GM10847 (cell line): Measurements from ENCODE around the gene PRODH2.

Experiments
- POLR2A ChIP-seq: IDR thresholded peaks from 2 replicates; pipeline ENCODE4 v1.6.1; 2011; ENCODE audit not compliant: insufficient read length; ENCODE audit errors: extremely low read depth

PRODH2 gene

DNA sequence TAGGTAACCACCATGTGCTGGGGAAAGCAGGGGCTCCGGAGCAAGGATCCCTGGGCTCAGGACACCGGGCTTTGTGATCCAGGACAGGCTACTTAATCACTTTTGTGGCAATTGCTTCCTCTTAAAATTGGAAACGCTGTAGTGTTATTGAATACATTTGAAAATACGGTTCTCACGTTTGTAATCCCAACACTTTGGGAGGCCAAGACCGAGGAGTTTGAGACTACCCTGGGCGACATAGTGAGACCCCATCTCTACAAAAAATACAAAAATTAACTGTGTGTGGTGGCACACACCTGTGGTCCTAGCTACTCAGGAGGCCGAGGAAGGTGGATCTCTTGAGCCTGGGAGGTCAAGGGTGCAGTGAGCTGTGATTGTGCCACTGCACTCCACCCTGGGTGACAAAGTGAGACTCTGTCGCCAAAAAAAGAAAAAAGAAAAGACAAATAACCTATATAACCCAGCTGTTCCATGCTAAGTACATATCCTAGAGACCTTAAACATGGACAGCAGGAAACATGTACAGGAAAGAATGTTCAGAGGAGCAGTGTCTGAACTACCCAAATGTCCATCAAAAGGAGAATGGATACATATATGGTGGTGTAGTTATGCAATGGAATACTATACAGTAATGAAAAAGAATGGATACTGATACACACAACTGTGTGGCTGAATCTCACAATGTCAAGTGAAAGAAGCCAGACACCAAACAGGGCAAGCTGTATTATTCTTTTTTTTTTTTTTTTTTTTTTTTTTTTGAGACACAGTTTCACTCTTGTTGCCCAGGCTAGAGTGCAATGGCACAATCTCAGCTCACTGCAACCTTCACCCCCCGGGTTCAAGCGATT is 622 bp upstream of the PRODH2 start:
- no peak for TF ChIP-seq POLR2A

DNA sequence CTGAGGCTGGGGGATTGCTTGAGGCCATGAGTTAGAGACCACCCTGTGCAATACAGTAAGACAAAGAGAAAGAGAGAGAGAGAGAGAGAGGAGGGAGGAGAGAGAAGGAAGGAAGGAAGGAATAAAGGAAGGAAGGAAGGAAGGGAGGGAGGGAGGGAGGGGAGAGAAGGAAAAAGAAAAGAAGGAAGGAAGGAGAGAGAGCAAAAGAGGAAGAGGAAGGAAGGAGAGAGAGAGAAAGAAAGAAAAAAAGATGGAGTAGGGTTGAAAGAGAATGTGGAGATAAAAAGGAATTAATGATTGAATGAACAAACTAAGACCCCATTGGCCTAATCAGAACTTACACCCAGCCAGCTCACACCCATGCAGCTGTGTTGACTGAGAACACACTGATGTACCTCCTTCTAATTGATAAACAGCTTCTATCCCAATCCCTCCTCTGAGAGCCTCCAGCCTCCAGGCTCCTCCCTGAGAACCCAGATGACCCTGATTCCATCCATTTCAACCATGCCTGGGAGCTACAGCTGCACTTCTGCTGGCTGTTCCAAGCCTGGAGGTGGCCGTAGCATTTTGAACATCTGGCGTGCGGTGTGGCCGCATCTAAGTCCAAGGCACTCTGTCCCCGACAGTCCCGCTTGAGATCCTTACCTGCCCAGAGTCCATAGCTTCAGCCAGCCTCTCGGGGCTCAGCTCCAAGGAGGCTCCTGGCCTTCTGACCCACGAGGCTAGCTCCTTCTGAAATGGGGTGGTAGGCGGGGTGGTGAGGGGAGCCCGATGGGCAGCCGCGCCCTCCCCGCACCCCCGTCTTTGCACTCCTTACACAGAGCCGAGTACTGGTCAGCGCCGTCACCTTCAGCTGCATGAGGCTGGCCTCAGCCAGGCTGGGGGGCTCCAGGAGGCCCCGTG is 1.1 kb downstream of the PRODH2 start:
- no peak for TF ChIP-seq POLR2A

DNA sequence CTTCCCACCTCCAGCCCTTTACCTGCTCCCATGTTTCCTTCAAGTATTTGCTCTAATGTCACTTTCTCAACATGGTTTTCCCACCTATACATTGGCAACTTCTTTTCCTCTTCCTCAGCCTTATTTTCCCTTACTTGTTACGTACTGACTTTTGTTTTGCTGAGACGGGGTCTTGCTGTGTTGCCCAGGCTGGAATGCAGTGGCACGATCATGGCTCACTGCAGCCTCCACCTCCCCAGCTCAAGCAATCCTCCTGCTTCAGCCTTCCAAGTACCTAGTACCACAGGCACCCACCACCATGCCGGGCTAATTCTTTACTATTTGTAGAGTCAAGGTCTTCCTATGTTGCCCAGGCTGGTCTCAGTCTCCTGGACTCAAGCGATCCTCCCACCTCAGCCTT is 5.0 kb downstream of the PRODH2 start:
- no peak for TF ChIP-seq POLR2A

DNA sequence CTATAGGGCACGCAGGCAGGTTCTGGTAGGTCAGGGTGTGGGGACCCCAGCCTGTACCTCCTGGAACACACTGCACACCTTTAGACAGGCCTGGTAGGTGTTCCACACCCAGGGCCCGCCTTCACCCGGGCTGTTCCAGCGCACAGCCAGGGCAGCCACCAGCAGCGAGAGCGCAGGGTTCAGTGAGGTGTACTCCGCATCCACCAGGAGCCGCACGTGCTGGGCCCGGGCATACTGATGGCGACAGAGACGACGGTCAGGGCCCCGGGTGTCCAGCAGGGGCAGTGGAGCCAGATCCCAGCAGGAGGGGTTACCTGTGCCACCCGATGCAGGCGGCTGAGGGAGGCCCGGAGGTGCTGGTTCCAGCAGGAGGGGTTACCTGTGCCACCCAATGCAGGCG is 6.0 kb downstream of the PRODH2 start:
- TF ChIP-seq POLR2A = no peak

DNA sequence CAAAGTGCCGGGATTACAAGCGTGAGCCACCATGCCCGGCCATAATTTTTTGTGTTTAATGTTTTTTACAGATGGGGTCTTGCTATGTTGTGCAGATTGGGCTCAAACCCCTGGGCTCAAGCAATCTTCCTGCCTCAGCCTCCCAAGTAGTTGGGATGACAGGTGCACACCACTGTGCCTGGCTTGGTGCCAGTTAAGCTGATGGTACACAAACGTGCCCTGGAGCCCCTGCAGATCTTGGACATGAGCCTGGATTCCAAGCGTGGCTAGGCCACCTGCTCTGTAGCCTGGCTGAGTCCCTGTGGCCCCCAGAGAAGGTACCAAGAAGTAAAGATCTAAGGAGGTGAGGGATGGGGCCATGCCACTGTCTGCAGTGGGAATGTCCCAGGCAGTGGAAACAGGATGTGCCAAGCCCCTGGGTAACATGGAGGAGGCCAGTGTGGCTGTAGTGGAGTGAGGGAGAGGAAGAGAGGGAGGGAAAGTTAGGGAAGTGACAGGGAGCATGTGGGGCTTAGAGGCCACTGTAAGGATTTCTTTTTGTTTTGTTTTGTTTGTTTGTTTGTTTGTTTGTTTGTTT is 7.0 kb downstream of the PRODH2 start:
- no peak for TF ChIP-seq POLR2A

DNA sequence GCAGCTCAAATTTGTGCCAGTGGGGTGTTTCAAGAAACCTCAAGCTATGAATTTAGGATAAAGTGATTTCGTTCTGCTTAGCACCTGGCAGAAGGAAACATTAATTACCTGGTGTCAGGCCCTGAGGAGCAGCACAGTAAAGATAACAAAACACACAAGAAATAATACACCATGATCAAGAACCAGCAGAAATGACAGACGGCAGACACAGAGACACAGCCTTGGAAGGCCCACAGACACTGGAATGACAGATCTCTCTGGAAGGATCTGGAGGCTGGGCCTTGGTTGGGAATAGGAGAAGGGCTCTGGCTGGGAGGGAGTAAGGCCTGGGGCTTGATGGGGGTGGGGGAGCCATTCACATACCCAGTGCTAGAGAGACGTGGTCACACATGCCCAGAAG is 10.8 kb downstream of the PRODH2 start:
- TF ChIP-seq POLR2A = no peak

DNA sequence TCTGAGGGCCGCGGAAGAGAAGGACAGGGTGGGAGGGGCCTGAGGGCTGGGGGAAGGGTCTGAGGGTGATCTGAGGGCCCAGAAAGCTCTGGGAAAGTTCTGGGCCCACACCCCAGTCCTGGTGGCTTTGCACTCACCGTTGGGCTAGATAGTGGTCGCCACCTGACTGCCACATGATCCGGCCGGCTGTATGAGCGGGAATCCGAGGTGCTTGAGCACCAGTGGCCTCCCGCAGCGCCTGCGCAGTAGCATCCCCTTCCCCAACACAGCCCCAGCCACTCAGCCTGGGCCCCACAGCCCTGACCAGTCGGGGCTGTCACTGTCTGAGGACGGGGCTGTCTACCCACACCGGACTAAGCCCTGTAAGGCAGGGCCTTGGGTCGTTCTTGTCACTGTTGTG is 15.0 kb downstream of the PRODH2 start:
- no peak for TF ChIP-seq POLR2A

DNA sequence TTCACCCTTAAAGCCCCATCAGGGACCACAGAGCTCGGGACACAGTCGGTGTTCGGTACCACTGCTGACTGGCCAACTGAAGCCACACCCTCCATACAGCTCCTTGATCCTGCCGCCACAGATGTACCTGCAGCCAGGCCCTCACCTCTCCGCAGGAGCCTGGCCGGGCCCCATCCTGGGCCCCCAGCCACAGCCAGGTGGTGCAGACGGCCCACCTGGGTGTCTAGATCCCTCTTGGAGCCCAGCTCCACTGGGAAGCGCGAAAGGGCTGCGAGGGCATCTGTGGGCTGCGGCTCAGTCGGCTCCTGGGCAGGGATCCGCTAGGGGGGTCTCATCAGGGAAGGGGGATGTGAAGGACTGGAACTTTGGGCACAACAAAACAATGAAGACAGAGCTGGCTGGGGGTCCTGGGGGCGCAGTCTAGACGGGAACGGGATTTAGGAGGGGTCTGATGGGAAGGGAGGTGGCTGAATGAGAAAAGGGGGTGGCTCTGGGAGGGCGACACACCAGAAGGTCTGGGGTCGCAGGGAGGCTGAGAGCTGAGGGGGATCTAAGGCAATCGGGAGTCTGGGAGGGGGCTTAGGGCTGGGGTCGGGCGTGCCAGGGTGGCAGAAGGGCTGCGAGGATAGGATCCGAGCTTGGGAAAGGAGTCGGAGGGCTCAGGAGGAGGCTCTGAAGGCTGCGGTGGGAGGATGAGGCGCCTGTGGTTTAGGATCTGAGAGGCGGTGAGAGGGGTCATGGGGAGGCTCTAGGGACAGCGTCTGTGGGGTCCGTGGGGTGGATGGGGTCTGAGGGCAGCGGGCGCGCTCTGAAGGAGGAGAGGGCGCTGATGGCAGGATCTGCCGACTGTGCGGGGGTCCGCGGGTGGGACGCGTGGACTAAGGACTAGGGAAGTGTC is 15.8 kb downstream of the PRODH2 start:
- TF ChIP-seq POLR2A = no peak

DNA sequence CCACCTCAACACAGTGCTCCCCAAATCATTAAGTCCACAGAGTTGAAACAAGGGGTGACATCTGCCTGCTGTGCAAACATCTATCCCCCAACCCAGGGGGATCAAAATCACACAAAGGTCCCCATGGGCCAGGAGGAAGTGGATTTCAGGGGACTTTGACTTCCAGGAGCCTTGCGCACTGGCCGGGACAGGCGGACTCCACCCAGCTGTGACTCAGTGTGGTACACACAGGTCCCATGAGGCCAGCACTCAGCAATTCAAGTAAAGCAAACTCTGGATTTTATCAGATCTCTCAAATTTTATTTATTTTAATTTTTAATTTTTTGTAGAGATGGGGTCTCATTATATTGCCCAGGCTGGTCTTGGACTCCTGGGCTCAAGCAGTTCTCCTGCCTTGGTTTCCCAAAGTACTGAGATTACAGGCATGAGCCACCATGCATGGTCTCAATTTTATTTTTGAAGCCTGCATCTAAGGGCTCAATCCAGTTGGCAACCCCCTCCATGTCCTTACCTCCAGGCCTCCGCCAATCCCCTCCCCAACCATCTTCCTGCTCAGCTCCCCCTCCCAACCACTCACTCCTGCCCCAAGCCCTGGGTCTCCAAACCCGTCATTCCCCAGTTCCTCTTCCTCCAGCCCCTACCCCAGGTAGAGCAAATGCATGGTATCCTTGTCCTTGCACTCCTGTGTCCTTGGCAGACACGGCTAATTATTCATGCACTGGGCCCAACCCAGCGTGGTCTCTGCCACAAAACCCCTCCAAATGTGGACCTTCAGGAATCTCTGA is 19.1 kb downstream of the PRODH2 start:
- TF ChIP-seq POLR2A = no peak

DNA sequence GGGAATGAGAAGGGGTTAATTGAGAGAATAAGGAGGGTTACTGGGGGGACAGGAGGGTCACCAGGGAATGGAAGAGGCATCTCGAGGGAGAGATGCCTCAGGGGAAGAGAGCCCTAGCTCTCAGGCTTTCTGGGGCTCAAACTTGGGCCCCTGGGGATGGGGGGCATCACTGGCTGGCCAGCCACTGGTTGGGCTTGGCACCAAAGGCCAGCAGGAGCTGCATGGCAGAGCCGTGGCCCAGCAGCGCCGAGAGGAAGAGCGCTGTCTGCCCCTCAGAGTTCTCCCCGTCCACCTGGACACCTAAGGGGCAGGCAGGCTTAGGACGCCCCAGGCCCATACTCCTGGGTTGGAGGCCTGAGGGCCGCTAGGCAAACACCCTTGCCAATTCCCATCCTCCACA is 19.8 kb downstream of the PRODH2 start:
- no peak for TF ChIP-seq POLR2A

DNA sequence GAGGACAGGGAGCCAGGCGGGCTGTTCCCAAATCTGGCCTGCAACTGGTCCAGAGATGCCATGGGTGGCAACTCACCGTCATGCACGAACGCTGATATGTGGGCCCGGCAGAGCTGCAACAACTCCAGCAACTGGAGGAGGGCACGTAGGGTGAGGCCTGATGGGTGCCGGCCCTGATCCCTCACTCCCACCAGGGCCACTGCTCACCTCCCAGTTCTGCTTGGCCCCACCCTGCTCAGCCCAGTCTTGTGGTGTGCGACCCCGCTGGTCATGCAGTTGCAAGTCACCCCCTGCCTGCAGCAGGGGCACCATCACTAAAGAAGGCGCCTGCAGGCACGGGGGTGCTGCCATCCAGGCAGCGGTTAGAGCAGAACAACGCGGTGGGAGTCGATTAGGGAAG is 20.3 kb downstream of the PRODH2 start:
- TF ChIP-seq POLR2A = no peak

DNA sequence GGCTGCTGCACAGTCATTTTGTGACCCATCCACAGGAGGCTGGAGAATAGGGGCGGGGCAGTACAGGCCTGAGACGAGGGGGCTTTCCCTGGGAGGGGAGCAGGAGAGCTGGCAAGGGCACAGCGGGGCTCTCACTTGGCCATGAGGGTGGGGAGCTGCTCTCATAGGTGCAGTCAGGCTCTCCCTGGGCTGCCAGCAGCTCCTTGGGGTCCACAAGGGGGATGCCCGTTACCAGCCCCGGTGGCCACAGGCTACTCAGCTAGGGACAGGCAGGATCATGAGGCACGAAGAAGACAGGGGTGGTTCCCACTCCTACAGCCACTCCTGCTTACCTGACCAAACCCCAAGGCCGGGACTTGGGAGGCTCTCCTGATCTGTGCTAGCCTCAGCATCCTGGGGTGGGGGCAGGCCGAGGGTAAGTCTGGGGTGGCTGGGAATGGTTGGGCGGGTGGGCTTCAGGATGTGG is 20.8 kb downstream of the PRODH2 start:
- no peak for TF ChIP-seq POLR2A

DNA sequence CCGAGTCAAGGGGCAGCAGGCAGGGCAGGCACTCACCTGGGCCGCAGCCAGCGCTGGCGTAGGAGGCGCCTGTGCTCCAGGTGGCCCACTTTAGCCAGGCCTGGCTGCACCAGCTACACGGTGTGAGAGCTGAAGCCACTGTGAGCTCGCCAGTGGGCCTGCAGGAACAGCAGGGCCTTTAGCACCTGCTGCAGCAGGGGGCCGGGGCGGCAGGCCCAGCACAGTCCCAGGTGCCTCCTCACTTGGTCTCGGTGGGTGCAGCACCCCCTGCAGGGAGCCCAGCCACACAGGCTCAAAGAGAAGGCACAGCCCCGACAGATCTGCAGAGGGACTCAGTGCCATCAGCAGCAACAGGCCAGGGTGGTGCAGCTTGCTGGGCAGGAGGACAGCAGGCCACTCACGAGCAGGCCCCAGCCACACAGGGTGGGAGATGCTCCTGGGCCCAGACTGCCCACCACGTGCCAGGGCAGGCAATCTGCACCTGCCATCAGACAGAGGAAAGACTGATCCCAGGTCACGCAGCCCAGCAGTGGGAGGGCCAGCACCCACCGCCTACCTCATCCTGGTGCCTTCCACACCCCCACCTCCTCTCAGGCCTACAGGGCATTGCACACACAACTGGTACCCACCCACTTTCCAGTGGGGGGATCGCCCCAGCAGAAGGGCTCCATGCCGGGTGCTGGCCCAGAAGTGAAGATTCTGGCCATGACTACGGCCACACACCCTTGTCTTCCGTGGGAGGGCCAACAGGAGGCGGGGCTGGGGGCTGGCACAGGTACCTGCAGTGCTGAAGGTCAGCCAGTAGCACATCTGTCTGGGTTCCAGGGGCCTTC is 21.4 kb downstream of the PRODH2 start:
- no peak for TF ChIP-seq POLR2A
